Hematopoietic multipotent progenitor cell treated with erythropoietin and hydrocortisone succinate and interleukin-3 and kit ligand, for 4 days (in vitro differentiated cells): Measurements from ENCODE around the gene TBX15.

Experiments
- DNase-seq: peaks from one replicate; pipeline ENCODE4 v3.0.0-alpha.2; 2015

The TBX15 gene

DNA sequence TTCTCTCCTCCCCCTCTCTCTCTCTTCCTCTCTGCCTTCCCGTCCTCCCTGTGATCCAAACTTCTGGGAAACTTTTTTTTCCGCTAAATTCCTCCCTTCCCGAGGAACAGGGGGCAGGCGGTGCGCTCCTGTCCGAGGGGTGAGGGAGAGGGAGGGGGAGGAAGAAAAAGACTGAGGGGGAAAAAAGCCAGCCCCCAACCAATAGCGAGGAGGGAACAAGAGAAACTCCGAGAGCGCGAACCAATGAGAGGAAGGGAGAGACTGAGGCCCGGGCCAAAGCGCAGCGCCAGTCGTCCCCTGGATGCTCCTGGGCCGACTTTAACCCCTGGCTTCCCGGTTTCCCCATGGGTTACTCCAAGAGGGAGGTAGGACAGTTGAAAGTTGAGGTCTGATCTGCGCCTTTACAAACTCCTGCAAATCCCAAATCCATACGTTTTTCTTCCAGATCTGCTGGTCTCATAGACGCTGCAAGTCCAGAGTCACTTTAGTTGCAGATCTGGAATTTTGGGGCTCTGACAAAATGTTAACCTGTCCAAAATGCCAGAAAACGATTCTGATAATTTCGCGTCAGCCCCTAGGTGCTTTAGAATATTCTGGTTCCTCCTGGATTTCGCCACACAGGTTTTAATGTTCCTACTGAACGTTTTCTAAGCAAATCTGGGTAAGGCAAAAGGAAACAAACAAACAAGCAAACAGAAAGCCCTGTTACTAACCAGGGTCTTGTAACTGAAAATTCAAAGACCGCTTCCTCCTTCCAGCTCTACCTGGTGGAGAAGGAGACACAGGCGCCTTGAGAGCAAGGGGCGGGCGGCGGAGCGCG, at the start of gene TBX15:
TSS of gene TBX15 (minus strand) at position 158 of the 820 bp plus-strand sequence. CDS start 548 bp downstream, outside the sequence.
- DNase-seq: no peak

DNA sequence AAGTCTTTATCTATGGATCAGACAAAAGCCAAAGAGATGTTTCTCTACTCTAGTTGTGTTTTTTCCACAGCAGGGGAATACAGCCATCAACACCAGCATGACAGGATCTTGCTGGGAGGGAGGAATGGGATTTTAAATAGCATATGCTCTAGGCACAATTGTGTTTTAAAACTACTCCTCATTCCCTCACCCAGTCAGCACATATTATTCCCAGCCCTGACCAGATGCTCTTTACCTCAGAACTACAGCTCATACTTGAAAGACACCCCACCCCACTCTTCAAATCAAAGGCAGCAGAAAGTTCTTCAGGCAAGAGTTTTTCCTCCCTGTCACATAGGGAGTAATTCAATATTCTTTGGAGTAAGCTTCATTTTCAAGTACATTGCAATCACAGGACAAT, 46.2 kb upstream of the TBX15 start:
- DNase-seq: no peak

DNA sequence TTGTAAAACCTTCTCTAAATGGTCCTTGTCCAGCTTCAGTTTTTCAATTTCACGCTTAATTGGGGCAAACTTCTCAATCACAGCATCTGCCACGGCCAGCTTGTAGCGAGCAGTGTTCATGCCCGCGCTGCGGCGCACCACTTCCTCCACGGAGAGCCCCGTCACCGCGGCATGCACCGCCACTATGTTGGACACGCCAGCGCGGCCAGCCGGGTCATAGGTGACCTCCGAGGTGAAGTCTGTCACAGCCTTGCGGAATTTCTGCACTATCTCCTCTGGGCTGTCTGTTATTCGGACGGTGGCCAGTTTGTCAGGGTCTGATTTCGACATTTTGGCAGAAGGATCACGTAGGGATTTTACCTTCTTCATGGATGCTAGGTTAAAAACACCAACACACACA, 44.8 kb upstream of the TBX15 start:
- DNase-seq: no peak

DNA sequence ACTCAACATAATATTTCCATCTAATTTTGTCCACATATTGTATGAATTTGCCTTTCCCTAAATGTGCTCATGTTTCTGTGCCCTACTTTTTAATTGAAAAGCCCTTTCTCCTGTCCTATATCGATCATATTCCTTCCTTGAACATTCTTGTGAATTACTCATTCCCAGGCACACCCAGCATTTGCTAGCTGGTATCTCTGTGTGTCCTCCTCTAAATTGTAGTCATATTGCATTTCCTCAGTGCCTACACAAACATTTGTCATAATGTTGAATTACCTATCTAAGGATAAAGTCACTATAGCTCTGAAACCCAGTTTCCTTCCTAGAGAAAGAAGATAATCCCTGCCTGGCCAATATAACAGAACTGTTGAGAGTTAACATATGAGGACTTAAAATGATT, 39.6 kb upstream of the TBX15 start:
- DNase-seq: no peak

DNA sequence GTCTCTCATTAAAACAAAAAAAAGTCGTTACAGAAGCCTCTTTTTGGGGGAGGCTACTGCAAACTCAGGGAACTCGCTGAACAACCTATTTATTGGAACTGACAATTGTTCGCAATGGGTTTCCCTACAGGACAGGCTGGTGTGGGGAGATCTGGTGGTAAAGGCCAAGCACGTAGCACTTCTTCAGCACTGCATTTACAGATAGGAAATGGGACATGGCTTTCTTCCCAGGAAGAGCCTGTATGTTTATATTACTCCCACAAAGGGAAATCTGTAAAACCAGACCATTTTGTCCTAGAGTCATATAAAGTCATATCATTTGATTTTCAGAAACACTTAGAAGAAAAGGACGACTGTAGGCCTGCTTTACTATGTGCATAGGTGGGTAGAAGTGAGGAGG, 38.8 kb upstream of the TBX15 start:
- DNase-seq: no peak

DNA sequence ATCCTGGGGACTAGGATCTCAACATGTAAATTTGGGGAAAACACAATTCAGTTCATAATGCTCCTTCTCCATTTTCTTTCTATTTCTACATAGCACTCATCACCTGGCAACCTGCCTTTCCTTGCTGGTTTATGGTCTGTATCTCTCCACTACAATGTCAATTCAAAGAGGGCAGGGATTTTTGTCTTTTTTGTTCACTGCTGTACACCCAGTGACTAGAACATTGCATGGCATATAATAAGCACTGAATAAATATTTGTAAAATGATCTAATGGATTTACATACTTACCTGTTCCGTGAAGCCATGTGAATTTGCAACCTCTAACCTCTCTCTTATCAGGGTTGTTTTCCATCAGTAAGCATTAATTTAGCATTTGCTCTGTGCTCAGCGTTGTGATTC, 27.4 kb upstream of the TBX15 start:
- DNase-seq: no peak

DNA sequence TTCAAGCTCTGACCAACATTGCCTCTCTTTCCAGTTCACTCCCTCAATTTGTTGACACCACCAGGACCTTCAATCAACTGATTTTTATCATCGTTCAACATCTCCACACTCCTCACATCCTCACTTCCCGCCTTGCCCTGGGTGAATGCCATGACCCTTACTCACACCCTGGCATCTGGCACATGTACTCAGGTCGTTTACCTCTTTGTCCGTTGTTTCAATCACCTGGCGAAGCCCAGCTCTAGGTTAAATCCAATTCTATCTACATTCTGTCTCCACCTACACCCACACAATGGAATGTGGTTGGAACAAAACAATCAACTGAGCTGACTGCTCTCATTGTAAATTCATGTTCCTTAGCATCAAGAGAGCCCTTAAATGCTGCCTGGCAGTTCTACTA, 24.2 kb upstream of the TBX15 start:
- DNase-seq: no peak

DNA sequence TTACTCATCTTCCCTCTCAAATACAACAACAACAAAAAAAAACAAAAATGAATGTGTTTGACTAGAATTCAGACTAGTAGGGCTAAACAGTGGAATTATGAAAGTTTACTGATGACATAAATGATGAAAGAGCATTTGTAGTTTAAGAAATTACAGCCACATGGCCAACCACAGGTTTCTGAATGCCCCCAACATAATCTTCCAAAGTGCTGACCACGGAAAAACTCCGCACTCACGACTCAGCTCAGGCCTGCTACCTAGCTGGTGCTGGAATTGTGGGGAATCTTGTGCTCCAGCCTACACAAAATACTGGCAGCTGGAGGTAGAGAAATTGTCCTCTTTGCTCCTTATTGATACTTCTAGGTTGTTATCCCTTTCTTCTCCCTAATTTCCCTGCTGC, 23.6 kb upstream of the TBX15 start:
- no peak for DNase-seq

DNA sequence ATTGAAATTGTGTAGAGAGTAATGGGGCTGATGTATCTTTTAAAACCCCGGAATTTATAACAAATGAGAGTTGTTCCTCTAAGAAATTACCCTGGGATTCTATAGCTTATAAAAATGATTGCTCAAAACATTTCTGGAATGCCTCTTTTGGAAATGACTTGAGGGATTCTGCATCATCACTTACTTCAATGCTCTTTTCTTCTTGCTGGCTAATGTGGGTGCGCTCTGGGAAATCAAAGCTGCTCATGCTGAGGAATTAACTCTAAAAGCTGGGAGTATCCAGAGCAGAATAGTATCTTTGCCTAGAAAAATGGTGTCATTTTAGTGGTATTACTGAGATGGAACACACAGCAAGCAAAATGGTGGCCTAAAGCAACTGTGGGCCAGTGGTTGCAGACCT, 23.0 kb upstream of the TBX15 start:
- no peak for DNase-seq

DNA sequence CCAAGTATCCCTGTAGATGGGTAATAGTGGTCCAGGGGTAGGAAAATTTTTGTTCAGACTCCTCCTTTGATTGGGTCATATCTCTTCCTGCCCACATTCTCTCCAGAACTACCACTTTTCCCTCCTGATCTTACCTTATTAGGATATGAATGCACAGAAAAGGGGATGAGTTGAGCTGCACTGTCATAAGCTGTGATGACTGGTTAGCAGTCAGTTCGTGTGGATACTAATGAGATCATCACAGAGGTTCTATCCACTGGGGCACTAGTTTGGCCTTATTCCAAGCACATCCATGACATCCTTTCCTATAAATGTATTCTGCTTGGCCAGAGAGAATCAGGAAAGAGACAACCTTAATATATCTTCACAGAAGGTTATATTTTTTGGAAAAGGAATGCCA, 22.1 kb upstream of the TBX15 start:
- no peak for DNase-seq

DNA sequence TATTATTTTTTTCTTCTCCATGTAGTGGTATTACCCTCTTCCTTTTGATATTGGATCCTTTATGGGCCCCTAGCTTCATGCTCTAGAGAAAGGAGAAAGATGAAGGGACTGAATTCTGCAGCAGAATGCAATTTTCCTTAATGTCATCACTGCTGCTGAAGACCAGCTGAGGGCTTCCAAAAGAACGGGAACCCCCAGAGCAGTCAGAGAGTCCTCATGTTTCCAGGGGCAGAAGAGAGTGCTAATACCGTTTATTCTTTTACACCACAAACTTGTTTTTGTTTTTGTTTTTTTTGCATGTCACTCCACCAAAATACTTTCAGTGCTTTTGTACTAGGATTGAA, 21.1 kb upstream of the TBX15 start:
- no peak for DNase-seq

DNA sequence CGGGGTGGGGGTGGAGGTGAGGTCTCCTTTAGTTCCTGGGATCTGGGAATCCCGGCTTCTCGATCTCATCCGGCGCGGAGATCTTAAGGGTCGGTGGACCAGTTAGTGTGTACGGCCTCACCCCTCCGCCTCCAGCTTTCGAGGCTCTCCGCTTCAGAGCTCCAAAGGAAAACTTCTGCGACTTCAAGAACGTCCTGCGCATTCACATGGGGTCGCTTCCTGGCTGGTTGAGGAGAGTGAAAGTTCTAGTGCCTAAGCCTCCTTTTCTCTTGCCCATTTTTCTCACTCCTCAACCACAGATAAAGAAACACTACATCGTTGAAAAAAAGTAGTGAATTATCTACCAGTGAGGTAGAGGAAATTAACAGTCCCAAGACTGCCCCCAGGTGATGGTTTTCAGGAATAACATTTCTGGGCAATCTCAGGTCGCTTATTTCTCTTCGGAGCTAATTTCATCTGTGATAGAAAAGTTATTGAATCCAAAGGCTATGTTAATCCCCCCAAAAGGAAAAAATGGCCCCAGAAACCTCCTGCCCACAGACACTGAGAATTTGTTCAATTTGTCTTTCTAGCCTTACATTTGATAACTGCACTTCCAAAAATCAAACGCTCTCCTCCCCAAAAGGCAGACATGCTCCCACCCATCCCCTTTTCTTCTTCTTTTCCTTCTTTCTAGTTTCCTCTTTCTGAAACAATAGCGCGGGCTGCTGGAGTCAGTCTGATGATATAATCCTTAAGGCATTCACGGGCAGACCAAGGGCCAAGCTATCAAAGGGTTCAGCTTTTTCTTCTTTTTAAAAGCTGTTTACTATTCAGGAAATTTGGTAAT, 20.6 kb upstream of the TBX15 start:
- DNase-seq: peak; percentile 78

DNA sequence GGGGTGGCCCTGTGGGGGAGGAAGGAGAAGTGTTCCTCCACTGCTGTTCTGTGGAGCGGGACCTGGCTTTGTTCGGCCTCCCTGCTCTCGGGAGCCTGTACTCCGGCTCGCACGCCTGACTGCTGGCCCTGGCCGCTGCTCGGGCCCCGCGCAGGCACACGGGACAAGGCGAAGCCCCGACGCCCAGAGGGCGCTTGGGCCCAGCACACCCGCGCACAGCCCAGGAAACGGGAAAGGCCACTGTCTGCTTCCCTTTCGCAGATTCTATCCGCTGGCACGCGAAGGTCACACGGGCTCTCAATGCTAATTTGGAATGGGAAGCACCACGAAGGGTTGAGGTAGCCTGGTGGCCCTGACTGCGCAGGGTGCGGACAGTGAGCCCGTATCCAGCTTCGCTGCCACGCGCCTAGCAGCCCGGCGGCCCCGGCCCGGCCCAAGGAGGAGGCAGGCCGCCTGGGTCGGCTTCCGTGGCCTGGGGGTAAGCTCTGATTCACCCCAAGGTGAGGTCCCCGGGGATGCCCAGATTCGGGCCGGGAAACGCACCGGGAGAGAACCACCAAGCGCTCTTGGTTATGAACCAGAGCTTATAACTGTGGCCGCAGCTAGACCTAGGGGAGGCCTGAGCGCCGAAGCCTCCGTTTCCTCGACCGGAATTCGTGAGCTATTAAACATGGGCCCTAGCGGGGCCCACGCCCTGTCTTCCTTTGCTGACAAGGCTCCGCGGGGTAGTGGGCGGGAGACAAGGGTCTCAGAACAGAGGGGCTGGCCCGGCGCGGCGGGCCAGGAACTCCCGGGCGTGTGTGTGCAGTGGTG, 19.7 kb upstream of the TBX15 start:
- DNase-seq: no peak

DNA sequence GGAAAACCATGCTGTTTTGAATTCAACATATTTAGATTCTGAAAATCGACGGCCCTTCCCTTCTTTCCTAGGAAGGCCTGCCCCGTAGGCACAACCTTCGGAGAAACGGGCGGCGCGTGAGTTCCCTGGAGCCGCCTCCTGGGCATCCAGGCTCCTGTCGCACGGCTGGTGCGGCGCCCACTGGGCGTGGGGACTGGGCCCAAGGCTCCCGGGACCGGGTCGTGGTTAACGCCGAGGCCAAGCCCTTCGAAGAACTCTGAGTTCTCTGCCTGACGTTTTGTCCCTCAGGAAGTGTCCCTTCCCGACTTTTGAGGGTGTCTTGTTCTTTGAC, 19.2 kb upstream of the TBX15 start:
- DNase-seq: no peak

DNA sequence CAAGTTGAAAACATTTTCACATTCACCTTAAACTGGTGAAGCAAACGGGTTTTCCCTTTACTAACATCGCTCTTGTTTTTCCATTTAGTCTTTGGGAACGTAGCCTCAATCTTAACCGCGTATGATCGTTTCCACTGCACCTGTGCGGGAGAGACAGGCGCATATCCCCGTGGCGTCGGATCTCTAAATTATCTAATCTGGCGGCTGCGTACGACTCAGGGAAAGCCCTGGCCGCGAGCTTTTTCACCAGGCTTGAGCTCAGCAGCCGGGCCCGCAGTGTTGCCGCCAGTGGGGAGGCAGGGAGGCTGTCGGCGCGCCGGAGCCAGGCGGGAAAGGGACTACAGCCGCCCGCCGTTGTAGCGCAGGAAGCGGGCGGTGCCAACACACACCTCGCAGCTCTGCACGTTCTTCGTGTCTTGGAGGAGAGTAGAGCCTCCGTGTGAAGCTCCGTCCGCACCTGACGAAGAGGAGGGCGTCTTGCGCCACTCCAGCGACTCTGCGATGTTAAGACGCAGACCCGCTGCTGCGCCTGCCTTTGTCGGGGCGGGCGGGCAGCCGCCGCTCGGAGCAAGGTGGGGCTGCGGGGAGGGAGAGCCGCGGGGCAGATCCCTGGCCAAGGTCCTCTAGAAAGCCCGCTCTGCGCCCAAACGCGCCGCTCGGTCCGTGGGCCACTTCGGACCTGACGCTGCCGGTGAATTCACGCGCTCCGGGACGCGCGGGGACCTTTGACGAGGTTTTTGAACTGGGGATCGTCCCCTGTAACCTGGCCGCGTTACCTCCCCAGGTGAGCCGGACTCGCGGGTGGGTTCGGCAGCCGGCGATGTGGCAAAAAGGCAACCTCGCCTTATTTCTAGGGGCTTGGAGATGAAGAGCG, 18.5 kb upstream of the TBX15 start:
- no peak for DNase-seq

DNA sequence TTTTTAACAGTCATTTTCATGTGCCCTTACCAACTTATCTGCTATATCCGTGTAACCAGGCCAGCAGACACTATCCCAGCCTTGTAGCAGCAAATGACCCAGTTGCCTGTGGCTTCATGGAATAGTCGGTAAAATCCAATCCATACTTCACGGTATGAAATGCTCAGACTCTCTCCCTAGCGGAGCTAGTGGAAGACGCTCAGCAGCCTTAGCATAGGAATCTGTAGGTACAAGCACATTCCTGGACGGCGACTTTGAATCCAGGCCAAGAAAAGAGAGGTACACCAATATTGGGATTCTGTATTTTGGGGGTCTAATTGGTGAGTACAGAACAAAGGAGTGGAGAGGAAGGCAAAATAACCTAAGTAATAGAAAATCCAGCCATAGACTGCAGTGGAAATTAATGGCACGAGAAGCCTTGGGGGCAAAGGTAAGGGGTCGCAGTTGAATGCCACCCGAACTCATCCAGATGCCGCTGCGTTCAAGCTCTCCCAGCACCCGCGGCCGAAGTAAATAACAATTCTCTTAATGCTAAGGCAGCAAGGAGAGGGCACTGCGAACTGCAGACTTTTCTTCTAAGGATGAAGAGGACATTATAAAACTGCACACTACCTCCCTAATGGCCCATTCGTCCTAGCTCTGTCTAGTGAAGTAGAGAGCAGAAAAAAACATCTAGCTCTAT, 17.7 kb upstream of the TBX15 start:
- DNase-seq: no peak

DNA sequence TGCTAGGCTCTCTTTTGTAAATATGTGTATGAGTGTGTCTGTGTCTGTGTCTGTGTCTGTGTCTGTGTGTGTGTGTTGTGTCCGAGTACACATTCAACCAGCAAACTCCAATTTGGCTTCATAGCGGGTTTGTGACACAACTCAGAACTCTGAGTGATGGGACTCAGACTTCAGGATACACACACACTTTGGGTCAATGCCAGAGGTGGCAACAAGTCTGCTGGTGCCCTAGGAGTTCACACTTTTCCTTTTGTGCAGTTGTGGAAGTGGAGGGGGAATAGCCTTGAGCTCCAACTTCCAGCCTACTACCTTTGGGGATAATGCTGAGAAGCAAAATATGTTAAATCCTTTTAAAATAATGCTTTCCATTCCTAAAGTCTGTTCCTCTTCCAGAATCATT, 16.6 kb upstream of the TBX15 start:
- DNase-seq: no peak

DNA sequence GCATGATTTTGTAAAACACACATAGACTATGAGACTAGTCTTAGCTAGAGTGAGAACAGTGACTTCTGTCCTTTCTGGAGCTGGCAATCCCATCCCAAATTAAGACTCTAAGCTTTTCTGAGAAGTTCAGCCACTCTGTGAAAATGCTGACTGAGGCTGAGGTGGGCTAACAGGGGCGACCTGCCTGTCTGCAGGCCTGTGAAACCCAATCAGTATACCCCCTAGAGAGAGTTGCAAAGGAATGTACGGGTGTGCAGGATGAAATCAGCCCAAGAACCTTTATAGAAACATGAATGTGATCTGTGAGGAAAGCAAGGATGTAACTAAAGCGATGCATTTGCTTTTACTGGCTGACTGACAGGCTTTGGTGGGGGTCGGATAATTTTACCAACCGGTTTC, 16.0 kb upstream of the TBX15 start:
- no peak for DNase-seq

DNA sequence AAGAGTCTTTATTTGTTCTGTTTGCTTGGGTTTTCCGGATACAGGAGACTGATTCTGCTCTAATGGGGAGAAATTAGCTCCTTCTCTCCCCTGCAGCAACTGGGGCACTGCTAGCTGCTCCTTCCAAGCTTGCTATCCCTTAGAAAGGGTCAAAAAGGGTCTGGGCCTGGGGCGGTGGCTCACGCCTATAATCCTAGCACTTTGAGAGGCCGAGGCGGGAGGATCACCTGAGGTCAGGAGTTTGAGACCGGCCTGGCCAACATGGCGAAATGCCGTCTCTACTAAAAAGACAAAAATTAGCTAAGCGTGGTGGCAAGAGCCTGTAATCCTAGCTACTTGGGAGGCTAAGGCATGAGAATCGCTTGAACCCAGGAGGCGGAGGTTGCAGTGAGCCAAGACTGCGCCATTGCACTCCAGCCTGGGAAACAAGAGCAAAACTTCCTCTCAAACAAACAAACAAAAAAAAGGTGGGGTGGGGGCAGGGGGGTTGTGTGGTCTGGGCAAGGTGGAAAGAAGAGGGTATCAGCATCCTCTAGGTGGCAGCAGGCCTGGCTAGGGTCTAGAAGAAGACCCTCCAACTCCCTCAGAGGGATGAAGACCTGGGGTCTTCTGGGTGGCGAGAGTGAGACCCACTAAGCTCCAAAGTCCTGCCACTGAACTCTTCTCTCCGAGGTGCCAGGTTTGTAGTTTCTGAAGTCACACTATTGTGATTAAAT, 15.4 kb upstream of the TBX15 start:
- no peak for DNase-seq

DNA sequence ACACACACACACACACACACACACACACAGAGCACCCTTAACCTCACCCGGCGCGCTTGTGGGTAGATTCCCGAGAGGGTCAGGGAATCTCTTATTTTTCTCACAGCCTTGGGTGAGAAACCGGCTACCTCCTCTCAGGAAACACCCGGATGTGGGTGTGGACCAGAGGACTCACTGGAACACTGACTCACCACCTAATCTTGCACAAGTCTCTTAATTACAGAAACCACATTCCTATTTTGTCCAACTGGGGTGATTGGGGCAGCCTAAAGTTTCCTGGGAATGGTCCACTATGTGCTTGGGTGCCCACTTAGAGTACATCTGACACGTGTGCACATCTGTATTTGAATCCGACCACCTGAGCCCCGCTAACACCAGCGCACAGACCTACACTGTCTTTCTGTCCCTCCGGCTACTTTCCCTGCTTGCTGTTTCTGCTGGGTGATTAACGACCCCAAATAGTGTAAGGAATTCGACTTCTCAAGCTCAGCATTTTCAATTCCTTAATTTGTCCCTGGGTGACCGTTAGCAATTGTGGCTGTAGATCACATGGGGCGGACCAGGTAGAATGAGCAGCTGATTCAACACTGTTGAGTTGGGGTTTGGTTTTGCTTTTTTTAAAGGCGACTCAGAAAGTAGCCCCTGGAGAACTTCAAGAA, 14.0 kb upstream of the TBX15 start:
- peak; percentile 57 for DNase-seq
